GM19035 (cell line): ENCODE measurements around the gene FAM229B.

Experiments
- ATAC-seq: cut with Tn5 transposase; IDR thresholded peaks from one replicate; pipeline ENCODE4 v1.9.1; 2021; ENCODE audit not compliant: unreplicated experiment

The FAM229B gene

DNA sequence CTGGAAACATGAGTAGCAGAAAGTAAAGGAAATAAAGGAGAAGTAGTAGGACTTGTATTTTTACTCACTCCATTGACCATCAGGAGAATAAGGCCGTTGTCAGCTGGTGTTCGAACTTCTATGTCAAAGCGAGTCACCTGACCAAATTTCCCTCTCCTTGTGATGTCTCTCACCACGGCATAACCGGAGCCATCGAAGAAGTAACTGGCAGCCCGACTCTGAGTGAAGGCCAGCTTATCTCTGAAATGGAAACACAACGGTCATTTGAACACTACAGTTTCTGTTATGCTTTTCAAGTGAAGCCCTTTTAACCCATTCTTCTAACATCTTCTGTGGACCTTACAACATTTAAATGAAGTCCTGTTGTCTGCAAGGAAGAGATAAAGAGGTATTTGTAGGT lies 51.7 kb downstream of the FAM229B start:
- ATAC-seq, result no peak

DNA sequence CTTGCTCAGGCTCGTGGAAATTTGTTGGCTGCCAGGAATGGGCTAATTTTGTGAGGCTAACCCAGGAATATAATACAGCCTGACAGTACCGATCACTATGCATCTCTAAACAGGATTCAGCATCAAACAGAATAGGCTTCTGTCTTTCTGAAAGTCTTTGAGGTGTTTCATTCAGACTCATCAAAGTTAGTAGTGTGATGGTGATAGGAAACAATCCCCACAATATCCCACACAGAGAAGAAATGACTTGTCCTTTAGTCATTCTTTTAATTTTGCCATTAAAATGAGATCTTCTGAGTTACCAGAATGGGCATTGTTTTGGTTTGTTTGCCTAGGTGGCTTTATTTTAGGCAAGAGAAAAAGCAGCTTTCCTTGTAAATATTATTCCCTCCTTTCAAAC lies 54.3 kb downstream of the FAM229B start:
- no peak for ATAC-seq

DNA sequence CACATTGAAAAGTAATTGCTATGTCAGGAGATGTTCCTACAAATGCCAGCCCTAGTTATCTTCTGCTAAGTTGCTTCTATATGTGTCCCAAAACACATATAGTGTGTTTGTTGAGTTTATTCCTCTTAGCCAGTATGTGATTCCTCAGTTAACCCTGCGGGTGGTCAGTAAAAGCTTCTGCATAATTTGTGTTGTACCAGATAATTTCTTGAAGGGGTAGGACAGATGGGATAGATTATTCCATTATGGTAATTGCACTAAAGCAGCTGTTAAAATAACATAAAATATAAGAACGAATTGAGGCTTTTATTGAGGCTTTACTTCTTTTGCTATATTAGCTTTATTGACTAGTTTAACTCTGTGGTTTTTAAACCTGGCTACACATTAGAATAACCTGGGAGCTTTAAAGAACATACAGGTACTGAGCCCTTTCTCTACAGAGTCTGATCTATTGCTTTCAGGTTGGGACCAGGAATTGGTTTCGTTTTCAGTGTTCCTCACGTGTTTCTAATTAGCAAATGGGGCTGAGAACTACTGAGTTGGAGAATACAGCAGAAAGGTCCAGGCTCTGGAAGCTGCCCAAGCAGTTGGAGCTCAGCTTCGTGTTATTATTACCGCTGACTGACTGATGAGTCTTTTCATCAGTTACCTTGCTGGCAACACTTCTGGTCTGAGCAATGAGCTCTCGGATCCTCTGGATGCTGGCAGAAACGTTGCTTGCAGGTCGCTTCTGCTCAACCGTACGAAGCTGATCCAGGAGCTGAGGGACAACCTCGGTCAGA lies 56.9 kb downstream of the FAM229B start:
- no peak for ATAC-seq

DNA sequence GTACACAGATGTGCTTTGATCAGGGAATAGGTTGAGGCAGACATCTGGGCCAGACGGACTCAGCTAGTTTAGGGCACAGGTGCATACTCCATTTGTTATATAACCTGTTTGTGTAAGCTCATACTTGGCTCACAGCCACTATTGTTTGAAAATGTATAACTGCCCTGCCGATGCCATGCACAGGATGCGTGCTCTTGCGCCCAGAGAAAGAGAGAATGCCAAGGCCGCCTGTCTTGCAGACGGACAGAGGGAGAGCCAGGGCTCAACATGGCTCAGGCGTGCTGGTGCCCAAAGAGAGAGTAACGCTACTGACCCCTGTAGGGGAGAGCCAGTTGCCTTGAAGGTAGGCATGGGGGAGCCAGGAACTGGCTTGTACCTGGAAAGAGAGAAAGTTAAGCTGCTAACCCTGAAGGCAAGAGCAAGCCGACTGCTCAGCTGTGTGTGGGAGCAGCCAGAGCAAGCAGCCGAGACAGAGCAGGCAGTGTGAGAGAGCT lies 57.7 kb downstream of the FAM229B start:
- no peak for ATAC-seq

DNA sequence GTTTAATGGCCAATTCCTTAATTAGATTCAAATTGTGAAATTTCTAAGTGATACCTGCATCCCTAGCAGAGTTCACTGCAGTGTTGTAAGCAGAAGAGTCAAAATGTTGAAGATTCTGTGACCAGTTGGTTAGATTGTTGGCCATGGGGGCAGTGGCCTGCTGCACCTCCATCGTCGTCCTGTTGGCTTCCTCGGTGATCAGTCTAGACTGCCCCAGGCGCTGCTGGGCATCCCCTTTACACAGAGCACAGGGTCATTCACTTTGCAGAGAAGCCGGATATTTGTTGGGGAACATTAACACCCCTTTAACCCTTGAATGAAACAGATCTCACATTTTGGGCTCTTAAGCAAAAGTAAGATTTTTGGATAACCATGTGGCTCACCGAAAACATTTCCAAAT lies 60.7 kb downstream of the FAM229B start:
- no peak for ATAC-seq

- no peak for ATAC-seq
These were observed 61.8 kb downstream of the FAM229B start for GRCh38 chr6:112149236-112149635.

GRCh38 chr6:112149719-112150263 lies 62.4 kb downstream of the FAM229B start:
- no peak for ATAC-seq

DNA sequence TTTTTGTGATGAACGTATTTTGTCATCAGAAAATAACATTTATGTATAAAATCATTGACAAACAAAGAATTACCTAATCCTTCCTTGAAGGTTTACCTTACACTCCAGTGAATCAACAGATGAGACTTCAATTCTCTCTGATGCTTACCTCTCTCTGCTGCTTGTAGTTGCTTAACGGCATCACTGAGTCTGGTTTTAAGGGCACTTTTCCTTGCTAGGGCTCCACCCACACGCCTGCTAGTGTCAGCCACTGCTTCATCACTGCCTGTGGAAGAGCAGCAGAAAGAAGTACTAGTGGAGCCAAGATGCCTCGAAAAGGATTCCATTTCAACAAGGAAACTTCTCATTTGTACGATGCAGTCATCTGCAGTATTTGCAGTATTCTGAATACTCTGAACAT lies 63.0 kb downstream of the FAM229B start:
- ATAC-seq, result no peak
